IMR-90 (cell line): ENCODE results near the gene SLC44A4. TPM values are rescaled to one million over a fixed set of nuclear protein-coding genes. Genes with fewer than 3 reads are reported as not detected.

Experiments
- ATAC-seq: fragments of 200-7000 bp; cut with Tn5 transposase; 2 replicates; pipeline ENCODE4 v1.9.1; 2020; ENCODE audit warnings: low read depth, mild to moderate bottlenecking, moderate library complexity
- BruUV-seq: library from RNA; stranded (reverse); fragments of 400-500 nt; replicated peaks from 2 replicates; lab custom pipeline; 2021; lab: Mats Ljungman, UMichigan
- CTCF ChIA-PET: fragments of 300-600 bp; formaldehyde crosslinking; extraction: SDS; loops from one replicate; lab custom pipeline; 2021; ENCODE audit warnings: antibody characterized with exemption; lab: Yijun Ruan, JAX
- POLR2A ChIA-PET: fragments of 300-600 bp; sonication (Branson Sonifier 250); formaldehyde crosslinking; loops from one replicate; lab custom pipeline; 2022; ENCODE audit warnings: antibody characterized with exemption; ENCODE audit not compliant: unreplicated experiment; lab: Charles Lee
- DNase-seq: peaks from one replicate; pipeline ENCODE4 v3.0.0; 2013
- H2AFZ ChIP-seq: replicated peaks from 2 replicates; pipeline ENCODE3; 2013; ENCODE audit warnings: low read length, mild to moderate bottlenecking; ENCODE audit not compliant: poor library complexity
- H2AK5ac ChIP-seq: 2 replicates; pipeline ENCODE4 v1.6.1; 2013; ENCODE audit warnings: low read depth, low read length, inconsistent platforms
- H2AK9ac ChIP-seq: replicated peaks from 2 replicates; pipeline ENCODE3; 2013; ENCODE audit warnings: mild to moderate bottlenecking, low read depth, low read length, moderate library complexity; ENCODE audit not compliant: poor library complexity
- H2BK120ac ChIP-seq: 2 replicates; pipeline ENCODE4 v1.6.1; 2013; ENCODE audit warnings: low read depth, low read length, inconsistent platforms
- H2BK15ac ChIP-seq: 3 replicates; pipeline ENCODE4 v1.6.1; 2013; ENCODE audit warnings: low read depth, low read length, inconsistent platforms
- H2BK20ac ChIP-seq: 2 replicates; pipeline ENCODE4 v1.6.1; 2013; ENCODE audit warnings: low read depth, mild to moderate bottlenecking, inconsistent platforms, low read length, moderate library complexity
- H2BK5ac ChIP-seq: 2 replicates; pipeline ENCODE4 v1.6.1; 2013; ENCODE audit warnings: mild to moderate bottlenecking, low read depth, low read length, inconsistent platforms; ENCODE audit not compliant: poor library complexity, severe bottlenecking
- H3K14ac ChIP-seq: replicated peaks from 2 replicates; pipeline ENCODE4 v1.6.1; 2013; ENCODE audit warnings: low read depth, low read length, inconsistent platforms
- H3K18ac ChIP-seq: 2 replicates; pipeline ENCODE4 v1.6.1; 2013; ENCODE audit warnings: low read depth, low read length, control low read depth
- H3K23ac ChIP-seq: 2 replicates; pipeline ENCODE4 v1.6.1; 2013; ENCODE audit warnings: low read depth, low read length, inconsistent platforms
- H3K27ac ChIP-seq: 2 replicates; pipeline ENCODE4 v1.5.1; 2013; ENCODE audit warnings: mild to moderate bottlenecking, control low read depth, low read length; ENCODE audit not compliant: insufficient read depth
- H3K27me3 ChIP-seq: 2 replicates; pipeline ENCODE4 v1.6.1; 2013; ENCODE audit warnings: low read length; ENCODE audit not compliant: control insufficient read depth, insufficient read depth
- H3K36me3 ChIP-seq: 2 replicates; pipeline ENCODE4 v1.6.1; 2013; ENCODE audit warnings: low read length, mixed read lengths; ENCODE audit not compliant: control insufficient read depth, insufficient read depth
- H3K4ac ChIP-seq: 2 replicates; pipeline ENCODE4 v1.6.1; 2013; ENCODE audit warnings: low read depth, low read length, inconsistent platforms
- H3K4me1 ChIP-seq: 2 replicates; pipeline ENCODE4 v1.6.1; 2013; ENCODE audit warnings: low read length, mixed read lengths; ENCODE audit not compliant: control insufficient read depth, insufficient read depth
- H3K4me2 ChIP-seq: 2 replicates; pipeline ENCODE4 v1.6.1; 2013; ENCODE audit warnings: low read depth, mild to moderate bottlenecking, control low read depth, low read length, moderate library complexity
- H3K4me3 ChIP-seq: 2 replicates; pipeline ENCODE4 v1.5.1; 2013; ENCODE audit warnings: low read depth, mild to moderate bottlenecking, control low read depth, low read length, moderate library complexity; ENCODE audit not compliant: insufficient read depth
- H3K56ac ChIP-seq: 2 replicates; pipeline ENCODE4 v1.6.1; 2013; ENCODE audit warnings: low read length, inconsistent platforms; ENCODE audit not compliant: insufficient read depth; ENCODE audit errors: extremely low read depth
- H3K79me1 ChIP-seq, 2 experiments: 2 replicates each; pipeline ENCODE4 v1.6.1; 2013; ENCODE audit warnings: low read length in 2 of 2, inconsistent platforms in 1 of 2, low read depth in 1 of 2
- H3K9ac ChIP-seq: 2 replicates; pipeline ENCODE4 v1.6.1; 2013; ENCODE audit warnings: low read depth, low read length, control low read depth
- H3K9me1 ChIP-seq: 2 replicates; pipeline ENCODE4 v1.6.1; 2013; ENCODE audit warnings: low read length, inconsistent platforms; ENCODE audit not compliant: insufficient read depth
- H3K9me3 ChIP-seq: 2 replicates; pipeline ENCODE4 v1.6.1; 2013; ENCODE audit warnings: low read length; ENCODE audit not compliant: control insufficient read depth, insufficient read depth
- H4K20me1 ChIP-seq: 2 replicates; pipeline ENCODE4 v1.6.1; 2013; ENCODE audit warnings: low read length, inconsistent platforms; ENCODE audit not compliant: insufficient read depth
- H4K5ac ChIP-seq: 2 replicates; pipeline ENCODE4 v1.6.1; 2013; ENCODE audit warnings: mild to moderate bottlenecking, low read depth, low read length, control low read depth
- H4K8ac ChIP-seq, 2 experiments: 2 replicates each; pipeline ENCODE4 v1.6.1; 2013; ENCODE audit warnings: low read depth in 2 of 2, low read length in 2 of 2, control low read depth in 1 of 2, inconsistent platforms in 1 of 2
- H4K91ac ChIP-seq: 2 replicates; pipeline ENCODE4 v1.6.1; 2013; ENCODE audit warnings: low read depth, low read length, inconsistent platforms; ENCODE audit not compliant: insufficient read depth
- BHLHE40 ChIP-seq: fragments of 150-350 bp; IDR thresholded peaks from 2 replicates; pipeline ENCODE4 v1.6.1; 2016; ENCODE audit warnings: mild to moderate bottlenecking, low read depth, low read length
- CEBPB ChIP-seq: IDR thresholded peaks from 2 replicates; pipeline ENCODE4 v1.6.1; 2012; ENCODE audit warnings: low read depth, low read length, improper control_type of control experiment
- CHD1 ChIP-seq: IDR thresholded peaks from 2 replicates; pipeline ENCODE4 v1.6.1; 2012; ENCODE audit warnings: low read depth, low read length, improper control_type of control experiment
- FOS ChIP-seq: fragments of 150-350 bp; IDR thresholded peaks from 2 replicates; pipeline ENCODE4 v1.6.1; 2016; ENCODE audit warnings: low read depth, low read length
- MAFK ChIP-seq: IDR thresholded peaks from 2 replicates; pipeline ENCODE4 v1.6.1; 2012; ENCODE audit warnings: low read depth, low read length, improper control_type of control experiment
- MXI1 ChIP-seq: IDR thresholded peaks from 2 replicates; pipeline ENCODE4 v1.6.1; 2012; ENCODE audit warnings: low read depth, mild to moderate bottlenecking, low read length, moderate library complexity, borderline replicate concordance
- NFE2L2 ChIP-seq: fragments of 150-350 bp; IDR thresholded peaks from 2 replicates; pipeline ENCODE4 v1.6.1; 2016; ENCODE audit warnings: low read depth, mild to moderate bottlenecking, low read length
- POLR2A ChIP-seq: IDR thresholded peaks from 2 replicates; pipeline ENCODE4 v1.6.1; 2012; ENCODE audit warnings: mild to moderate bottlenecking, low read depth, low read length
- RAD21 ChIP-seq: IDR thresholded peaks from 2 replicates; pipeline ENCODE4 v1.6.1; 2012; ENCODE audit warnings: low read length, improper control_type of control experiment
- RCOR1 ChIP-seq: IDR thresholded peaks from 2 replicates; pipeline ENCODE4 v1.6.1; 2012; ENCODE audit warnings: mild to moderate bottlenecking, low read length, improper control_type of control experiment; ENCODE audit not compliant: insufficient replicate concordance
- RFX5 ChIP-seq: IDR thresholded peaks from 2 replicates; pipeline ENCODE4 v1.8.0; 2012; ENCODE audit warnings: low read depth, mild to moderate bottlenecking, low read length, moderate library complexity
- SMC3 ChIP-seq: fragments of 150-350 bp; IDR thresholded peaks from 2 replicates; pipeline ENCODE4 v1.6.1; 2016; ENCODE audit warnings: low read depth, mild to moderate bottlenecking, antibody characterized with exemption, low read length, moderate library complexity
- WGBS, 2 experiments: methylation state at CpG; one replicate each; pipeline versions ENCODE4 v1.1.5 to v1.1.7; 2013; ENCODE audit warnings: missing lambda C conversion rate in 2 of 2; ENCODE audit not compliant: insufficient read length in 1 of 2; ENCODE audit errors: extremely low coverage in 2 of 2; 5-methylcytosine and 5-hydroxymethylcytosine counted together
- dilution Hi-C: fragments of 300-500 bp; cut with HindIII; formaldehyde crosslinking; loops from one replicate; pipeline ENCODE4 v1.14.3; 2018; ENCODE audit warnings: low sequenced_read_pairs; ENCODE audit not compliant: unreplicated experiment
- in situ Hi-C: fragments of 300-500 bp; cut with MboI; formaldehyde crosslinking; loops from 3 replicates; pipeline ENCODE4 v1.14.3; 2019; ENCODE audit warnings: low sequenced_read_pairs, inconsistent platforms, mixed read lengths
- intact Hi-C: fragments of 100-400 bp; cut with micrococcal nuclease; formaldehyde crosslinking; loops from 2 replicates; pipeline ENCODE4 v1.10.0; 2022
- polyA plus RNA-seq, 3 experiments: library from polyadenylated mRNA; depleted of rRNA; stranded (reverse); fragments of >200 nt; gene quantifications; 2 replicates each; pipeline ENCODE4 v1.2.3, GENCODE V29; 2012; ENCODE audit warnings: low replicate concordance in 1 of 3
- total RNA-seq: library from RNA; depleted of rRNA; stranded (reverse); fragments of >200 nt; gene quantifications from 2 replicates; pipeline ENCODE4 v1.2.3, GENCODE V29; 2012
- TF ChIP-seq, protein P1 (sequence below): fragments of 150-350 bp; IDR thresholded peaks from 2 replicates; pipeline ENCODE4 v1.6.1; 2016; ENCODE audit warnings: low read depth, mild to moderate bottlenecking, low read length, moderate library complexity, borderline replicate concordance
- TF ChIP-seq, protein P2 (sequence below): fragments of 150-350 bp; IDR thresholded peaks from 2 replicates; pipeline ENCODE4 v1.6.1; 2017; ENCODE audit warnings: mild to moderate bottlenecking, antibody characterized with exemption, low read length, low read depth
- TF ChIP-seq, protein P3 (sequence below): conservative IDR thresholded peaks from 2 replicates; pipeline ENCODE4 v1.5.1; 2012; ENCODE audit warnings: mild to moderate bottlenecking, low read depth, low read length, improper control_type of control experiment

SLC44A4 gene
- total and polyA plus RNA-seq, 2 of the 4 experiments (the other 2 are of a cell fraction), result 0.14 to 0.36 TPM

DNA sequence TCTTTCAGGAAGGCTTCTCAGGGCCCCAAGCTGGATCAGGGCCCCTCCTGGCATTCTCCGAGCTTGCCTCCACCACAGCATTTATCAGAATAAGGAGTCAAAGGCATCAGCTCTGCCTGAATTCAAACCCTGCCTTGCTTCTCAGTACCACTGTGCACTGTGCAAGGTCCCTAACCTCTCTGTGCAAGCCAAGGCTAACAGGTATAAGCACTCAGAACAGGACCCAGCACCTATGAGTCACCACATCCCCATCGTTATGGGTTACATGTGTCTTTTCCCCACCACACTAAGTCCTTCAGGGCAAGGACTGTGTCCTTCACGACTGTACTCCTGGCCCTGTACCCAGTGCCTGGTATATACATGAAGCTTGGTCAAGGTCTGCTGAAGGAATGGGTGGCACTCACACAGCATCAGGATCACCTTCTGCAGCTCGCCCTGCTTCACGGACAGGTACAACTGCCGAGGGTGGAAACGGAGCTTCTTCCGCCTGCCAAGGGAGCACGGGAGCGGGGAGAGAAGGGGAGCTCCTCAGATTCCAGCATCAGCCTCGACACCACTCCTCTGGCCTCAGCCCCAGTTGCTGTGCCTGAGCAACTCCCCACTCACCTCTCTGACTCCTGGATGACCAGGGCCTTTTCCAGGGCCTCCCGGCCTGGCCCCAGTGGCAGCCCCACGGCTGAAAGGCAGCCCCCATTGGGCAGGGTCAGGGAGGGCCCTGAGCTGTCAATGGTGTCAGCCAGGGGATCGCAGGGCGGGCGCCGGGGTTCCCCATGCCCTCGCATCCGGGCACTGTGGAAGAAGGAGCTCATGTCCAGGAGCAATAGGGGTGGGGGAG, 8.6 kb upstream of the SLC44A4 start:
- Histone ChIP-seq H3K9me3 (no peaks in the 10 kb centered on the region), H3K56ac (no peak overlapping the region), H3K9me1 (0 out of 2 replicates have a peak, but pooled peaks cover 2% of the 10 kb centered on the region), H2AK9ac (no peak overlapping the region), H3K36me3 (peaks cover 70% of the 10 kb centered on the region), H4K91ac (no peak overlapping the region), H2BK5ac (no peak overlapping the region), H3K23ac (no peak overlapping the region), H2BK15ac (no peak overlapping the region), H3K79me1 (no peaks in the 10 kb centered on the region), H4K5ac (no peak overlapping the region), H2BK120ac (no peak overlapping the region), H4K8ac (no peak overlapping the region), H3K4ac (no peak overlapping the region), H3K27me3 (no peaks in the 10 kb centered on the region), H3K27ac (no peak overlapping the region), H2AFZ (no peak overlapping the region), H3K4me1 (no peaks in the 10 kb centered on the region), H3K14ac (no peak overlapping the region), H2AK5ac (no peak overlapping the region), H3K4me3 (no peak overlapping the region), H4K20me1 (no peaks in the 10 kb centered on the region; the same call in 1 of the 2 replicates), H2BK20ac (no peak overlapping the region), H3K18ac (no peak overlapping the region), H3K9ac (no peak overlapping the region), H3K4me2 (no peak overlapping the region)
- dilution Hi-C loops (no loop called here), in situ Hi-C loops (no loop called here), intact Hi-C loops (loop anchor here (1.0 kb wide), 1 partner anchor 207 kb away; no protein-coding TSS in a partner anchor)
- BruUV-seq, result no TSS peak
- CTCF ChIA-PET, result no interaction called here
- 95% methylated on average over 10 of the region's 19 CpGs; no CpG with 5 or more reads in 1 of the 2 experiments for WGBS, 2 experiments
- ATAC-seq (no peak), DNase-seq (no peak)
- POLR2A ChIA-PET, result no interaction called here
- TF ChIP-seq CHD1 (no peak), RFX5 (no peak), RAD21 (no peak), RCOR1 (no peak), BHLHE40 (no peak), POLR2A (no peak), MXI1 (no peak), NFE2L2 (no peak), SMC3 (no peak), MAFK (no peak), FOS (no peak), CEBPB (no peak)
- TF ChIP-seq, protein P1, sequence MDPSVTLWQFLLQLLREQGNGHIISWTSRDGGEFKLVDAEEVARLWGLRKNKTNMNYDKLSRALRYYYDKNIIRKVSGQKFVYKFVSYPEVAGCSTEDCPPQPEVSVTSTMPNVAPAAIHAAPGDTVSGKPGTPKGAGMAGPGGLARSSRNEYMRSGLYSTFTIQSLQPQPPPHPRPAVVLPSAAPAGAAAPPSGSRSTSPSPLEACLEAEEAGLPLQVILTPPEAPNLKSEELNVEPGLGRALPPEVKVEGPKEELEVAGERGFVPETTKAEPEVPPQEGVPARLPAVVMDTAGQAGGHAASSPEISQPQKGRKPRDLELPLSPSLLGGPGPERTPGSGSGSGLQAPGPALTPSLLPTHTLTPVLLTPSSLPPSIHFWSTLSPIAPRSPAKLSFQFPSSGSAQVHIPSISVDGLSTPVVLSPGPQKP, result no peak
- TF ChIP-seq, protein P2, sequence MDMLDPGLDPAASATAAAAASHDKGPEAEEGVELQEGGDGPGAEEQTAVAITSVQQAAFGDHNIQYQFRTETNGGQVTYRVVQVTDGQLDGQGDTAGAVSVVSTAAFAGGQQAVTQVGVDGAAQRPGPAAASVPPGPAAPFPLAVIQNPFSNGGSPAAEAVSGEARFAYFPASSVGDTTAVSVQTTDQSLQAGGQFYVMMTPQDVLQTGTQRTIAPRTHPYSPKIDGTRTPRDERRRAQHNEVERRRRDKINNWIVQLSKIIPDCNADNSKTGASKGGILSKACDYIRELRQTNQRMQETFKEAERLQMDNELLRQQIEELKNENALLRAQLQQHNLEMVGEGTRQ, result no peak
- TF ChIP-seq, protein P3, sequence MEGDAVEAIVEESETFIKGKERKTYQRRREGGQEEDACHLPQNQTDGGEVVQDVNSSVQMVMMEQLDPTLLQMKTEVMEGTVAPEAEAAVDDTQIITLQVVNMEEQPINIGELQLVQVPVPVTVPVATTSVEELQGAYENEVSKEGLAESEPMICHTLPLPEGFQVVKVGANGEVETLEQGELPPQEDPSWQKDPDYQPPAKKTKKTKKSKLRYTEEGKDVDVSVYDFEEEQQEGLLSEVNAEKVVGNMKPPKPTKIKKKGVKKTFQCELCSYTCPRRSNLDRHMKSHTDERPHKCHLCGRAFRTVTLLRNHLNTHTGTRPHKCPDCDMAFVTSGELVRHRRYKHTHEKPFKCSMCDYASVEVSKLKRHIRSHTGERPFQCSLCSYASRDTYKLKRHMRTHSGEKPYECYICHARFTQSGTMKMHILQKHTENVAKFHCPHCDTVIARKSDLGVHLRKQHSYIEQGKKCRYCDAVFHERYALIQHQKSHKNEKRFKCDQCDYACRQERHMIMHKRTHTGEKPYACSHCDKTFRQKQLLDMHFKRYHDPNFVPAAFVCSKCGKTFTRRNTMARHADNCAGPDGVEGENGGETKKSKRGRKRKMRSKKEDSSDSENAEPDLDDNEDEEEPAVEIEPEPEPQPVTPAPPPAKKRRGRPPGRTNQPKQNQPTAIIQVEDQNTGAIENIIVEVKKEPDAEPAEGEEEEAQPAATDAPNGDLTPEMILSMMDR, result no peak
